CD1c-positive myeloid dendritic cell (primary cell): ENCODE data around the gene STAG3.
A peak's percentile ranks its signal among the peaks of the same experiment; 100 is the strongest.
"Not testable (repeated sequence)": the region's sequence is repeated elsewhere in the genome, so short reads cannot be mapped to it uniquely, and the experiment has no call there.

ENCODE experiments used
- DNase-seq: peaks from one replicate; pipeline ENCODE4 v3.0.0-alpha.2; 2016; ENCODE audit errors: extremely low spot score

The STAG3 gene

GRCh38 chr7:100173806-100174495 lies 3.8 kb upstream of the STAG3 start:
- no peak for DNase-seq

- DNase-seq, result no peak
These were observed 3.1 kb upstream of the STAG3 start for GRCh38 chr7:100174582-100174981.

DNA sequence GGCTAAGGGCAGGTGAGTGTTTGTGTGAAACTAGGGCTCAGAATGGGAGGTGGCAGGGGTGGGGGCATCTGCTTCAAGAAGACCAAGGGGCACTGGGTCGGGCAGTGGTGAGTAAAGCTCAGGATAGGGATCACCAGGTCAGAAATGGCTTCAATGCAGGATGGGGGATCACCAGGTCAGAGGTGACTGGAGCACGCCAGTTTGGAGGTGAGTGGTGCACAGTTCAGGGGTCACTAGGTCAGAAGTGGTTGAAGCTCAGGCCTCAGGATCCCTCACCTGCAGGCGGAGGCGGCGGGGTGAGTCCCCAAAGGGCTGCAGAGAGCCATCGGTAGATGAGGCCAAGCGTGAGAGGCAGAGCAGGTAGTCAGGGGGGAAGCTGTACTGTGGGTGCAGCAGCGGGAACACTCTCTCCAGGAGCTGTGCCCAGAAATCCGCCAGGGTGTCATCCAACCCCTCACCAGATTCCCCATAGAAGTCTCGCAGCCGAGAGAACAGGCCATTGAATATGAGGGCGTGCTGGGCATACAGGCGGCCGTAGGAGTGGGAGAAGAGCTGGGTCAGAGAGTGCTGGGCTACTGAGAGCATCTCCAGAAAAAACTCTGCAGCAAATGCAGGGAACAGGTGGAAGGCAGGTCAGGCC lies 2.3 kb upstream of the STAG3 start:
- DNase-seq, result no peak

- no peak for DNase-seq
These were observed 1.3 kb upstream of the STAG3 start for GRCh38 chr7:100176096-100177044.

DNA sequence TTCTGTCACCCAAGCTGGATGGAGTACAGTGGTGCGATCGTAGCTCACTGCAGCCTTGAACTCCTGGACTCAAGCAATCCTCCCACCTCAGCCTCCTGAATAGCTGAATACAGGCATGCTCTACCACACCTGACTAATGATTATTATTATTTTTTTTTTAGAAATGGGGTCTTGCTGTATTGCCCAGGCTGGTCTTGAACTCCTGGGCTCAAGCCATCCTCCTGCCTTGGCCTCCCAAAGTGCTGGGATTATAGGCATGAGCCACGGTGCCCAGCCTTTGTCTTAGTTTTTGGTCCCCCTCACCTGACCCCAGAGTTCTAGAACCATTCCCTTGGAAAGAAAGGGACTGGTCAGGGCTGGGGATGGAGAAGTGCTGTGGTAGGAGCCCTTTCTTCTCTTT lies 2.4 kb downstream of the STAG3 start:
- not testable (repeated sequence) for DNase-seq

DNA sequence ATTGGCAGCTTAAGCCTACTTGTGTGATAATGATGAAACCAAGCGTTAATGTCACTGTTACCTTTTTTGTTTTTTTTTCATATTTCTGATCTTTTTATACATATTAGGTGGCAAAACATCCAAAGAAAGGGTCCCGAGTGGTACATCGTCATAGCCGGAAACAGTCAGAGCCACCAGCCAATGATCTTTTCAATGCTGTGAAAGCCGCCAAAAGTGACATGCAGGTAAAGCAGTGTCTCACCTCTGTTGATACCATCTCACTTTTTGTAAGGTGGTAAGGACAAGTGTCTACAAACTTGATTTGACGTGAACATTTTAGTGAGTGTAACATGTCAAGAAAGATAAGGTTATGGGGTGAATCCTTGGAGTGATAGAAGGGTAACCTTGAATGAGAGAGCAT lies 4.9 kb downstream of the STAG3 start:
- not testable (repeated sequence) for DNase-seq

DNA sequence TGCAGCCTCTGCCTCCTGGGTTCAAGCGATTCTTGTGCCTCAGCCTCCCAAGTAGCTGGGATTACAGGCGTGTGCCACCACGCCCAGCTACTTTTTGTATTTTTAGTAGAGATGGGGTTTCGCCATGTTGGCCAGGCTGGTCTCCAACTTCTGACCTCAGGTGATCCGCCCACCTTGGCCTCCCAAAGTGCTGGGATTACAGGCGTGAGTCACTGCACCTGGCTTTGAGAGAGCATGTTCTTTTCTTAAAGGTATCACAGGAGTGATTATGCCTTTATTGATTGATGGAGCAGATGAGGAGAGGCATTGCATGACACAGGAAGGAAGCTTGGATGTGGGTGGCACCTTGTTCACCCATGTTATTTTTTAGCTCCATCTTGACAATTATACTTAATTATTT lies 5.4 kb downstream of the STAG3 start:
- DNase-seq, result not testable (repeated sequence)

DNA sequence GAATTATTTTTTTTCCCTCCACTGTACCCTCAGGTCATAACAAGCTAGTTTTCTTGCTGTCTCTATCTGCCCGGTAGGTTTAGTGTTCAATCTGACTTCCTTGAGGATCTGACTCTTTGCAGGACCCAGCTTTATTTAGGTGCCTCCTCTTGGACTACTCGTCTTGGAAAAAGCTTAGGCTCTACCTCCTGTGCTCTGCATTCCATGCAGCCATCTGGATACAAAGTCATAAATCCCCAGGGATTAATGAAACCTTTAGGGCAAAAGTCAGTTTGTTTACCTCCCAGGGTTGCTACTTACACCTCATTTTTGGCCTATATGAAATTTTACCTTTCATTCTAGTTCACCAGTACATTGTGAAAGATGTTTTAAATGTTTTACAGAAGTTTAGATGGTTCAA lies 8.0 kb downstream of the STAG3 start:
- no peak for DNase-seq

- DNase-seq, result no peak
These were observed 11.3 kb downstream of the STAG3 start for GRCh38 chr7:100189061-100189460.

GRCh38 chr7:100190048-100190711 lies 12.5 kb downstream of the STAG3 start:
- peak; percentile 56 for DNase-seq

GRCh38 chr7:100191775-100192174 lies 14.1 kb downstream of the STAG3 start:
- peak; percentile 58 for DNase-seq

DNA sequence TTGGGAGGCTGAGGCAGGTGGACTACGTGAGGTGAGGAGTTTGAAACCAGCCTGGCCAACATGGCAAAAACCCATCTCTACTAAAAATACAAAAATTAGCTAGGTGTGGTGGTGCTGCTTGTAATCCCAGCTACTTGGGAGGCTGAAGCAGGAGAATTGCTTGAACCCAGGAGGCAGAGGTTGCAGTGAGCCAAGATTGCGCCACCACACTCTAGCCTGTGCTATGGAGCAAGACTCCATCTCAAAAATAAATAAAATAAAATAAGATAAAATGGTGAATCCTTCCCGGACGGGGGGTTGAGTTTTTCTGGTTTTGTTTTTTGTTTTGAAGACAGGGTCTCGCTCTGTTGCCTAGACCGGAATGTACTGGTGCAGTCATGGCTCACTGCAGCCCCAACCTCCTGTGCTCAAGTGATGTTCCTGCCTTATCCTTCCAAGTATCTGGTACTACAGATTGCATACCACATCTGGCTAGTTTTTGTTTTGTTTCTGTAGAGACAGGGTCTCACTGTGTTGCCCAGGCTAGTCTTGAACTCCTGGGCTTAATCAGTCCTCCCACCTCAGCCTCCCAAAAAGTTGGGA lies 14.7 kb downstream of the STAG3 start:
- not testable (repeated sequence) for DNase-seq

DNA sequence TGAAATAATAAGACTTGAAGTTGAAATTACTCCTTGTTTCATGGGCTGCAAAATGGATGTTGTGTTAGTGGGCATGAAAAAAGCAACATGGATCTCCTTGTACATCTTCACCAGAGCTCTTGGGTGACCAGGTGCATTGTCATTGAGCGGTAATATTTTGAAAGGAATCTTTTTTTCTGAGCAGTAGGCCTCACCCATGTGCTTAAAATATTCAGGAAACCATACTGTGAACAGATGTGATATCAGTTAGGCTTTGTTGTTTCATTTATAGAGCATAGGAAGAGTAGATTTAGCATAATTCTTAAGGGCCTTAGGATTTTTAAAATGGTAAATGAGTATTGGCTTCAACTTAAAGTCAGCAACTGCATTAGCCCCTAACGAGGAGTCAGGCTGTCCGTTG lies 15.3 kb downstream of the STAG3 start:
- DNase-seq, result no peak

GRCh38 chr7:100195222-100195621 lies 17.5 kb downstream of the STAG3 start:
- DNase-seq, result no peak

DNA sequence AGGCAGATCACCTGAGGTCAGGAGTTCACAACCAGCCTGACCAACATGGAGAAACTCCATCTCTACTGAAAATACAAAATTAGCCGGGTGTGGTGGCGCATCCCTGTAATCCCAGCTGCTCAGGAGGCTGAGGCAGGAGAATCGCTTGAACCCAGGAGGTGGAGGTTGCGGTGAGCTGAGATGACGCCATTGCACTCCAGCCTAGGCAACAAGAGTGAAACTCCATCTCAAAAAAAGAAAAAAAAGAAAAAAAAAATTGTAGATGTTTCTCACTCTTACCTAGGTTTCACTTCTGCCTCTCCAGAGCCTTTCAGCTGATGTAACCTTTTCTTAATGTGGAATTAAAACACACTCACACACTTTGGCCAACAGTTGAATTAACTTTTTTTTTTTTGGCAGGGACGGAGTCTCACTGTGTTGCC lies 18.2 kb downstream of the STAG3 start:
- not testable (repeated sequence) for DNase-seq

GRCh38 chr7:100198266-100198665 lies 20.5 kb downstream of the STAG3 start:
- DNase-seq, result no peak

GRCh38 chr7:100200693-100201092 lies 23.0 kb downstream of the STAG3 start:
- DNase-seq, result no peak

GRCh38 chr7:100204454-100204853 lies 26.7 kb downstream of the STAG3 start:
- DNase-seq, result no peak

- DNase-seq, result no peak
These were observed 31.2 kb downstream of the STAG3 start for GRCh38 chr7:100208911-100209408.

DNA sequence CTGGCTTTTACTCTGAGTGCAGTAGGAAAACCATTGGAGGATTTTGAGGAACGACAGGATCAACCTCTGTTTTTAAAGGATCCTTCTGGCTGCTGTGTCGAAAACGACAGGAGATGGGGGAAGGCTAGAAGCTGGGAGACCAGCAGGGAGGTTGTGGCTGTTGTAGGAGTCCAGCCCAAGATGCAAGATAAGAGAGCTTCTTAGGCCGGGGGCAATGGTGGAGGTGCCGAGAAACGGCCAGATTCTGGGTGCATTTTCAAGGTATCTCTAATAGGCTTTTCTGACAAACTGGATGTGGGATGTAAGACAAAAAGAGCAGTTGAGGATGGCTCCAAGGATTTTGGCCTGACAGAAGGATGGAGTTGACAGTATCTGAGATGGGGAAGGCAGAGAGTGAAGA lies 31.8 kb downstream of the STAG3 start:
- no peak for DNase-seq

DNA sequence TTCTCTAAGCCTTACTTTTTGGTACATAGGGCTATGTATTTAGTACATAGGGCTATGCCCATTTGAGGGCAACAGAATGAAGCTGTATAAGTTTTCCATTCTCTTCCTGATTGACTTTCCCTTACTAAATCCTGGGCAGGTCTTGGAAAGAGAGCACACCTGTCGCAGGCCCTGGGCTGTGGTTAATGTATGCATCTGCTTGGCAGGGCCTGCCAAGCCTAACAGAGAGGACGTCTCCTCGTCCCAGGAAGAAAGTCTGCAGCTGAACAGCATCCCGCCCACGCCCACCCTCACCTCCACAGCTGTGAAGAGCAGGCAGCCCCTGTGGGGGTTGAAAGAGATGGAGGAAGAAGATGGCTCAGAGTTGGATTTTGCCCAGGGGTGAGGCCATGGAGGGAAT lies 33.1 kb downstream of the STAG3 start:
- DNase-seq, result no peak
